K562 (cell line): ENCODE results near the gene NOP14. TPM values are rescaled to one million over a fixed set of nuclear protein-coding genes. Genes with fewer than 3 reads are reported as not detected.

Experiments
- BRD4 ChIP-seq: fragments of 200-600 bp; sonication (generic); IDR thresholded peaks from 2 replicates; pipeline ENCODE4 v1.6.1; 2017; ENCODE audit warnings: inconsistent platforms
- FOXA1 ChIP-seq: fragments of 450-650 bp; IDR thresholded peaks from 2 replicates; pipeline ENCODE4 v1.6.1; 2016; ENCODE audit warnings: mild to moderate bottlenecking, borderline replicate concordance
- HNRNPLL ChIP-seq: fragments of 200-400 bp; formaldehyde crosslinking; IDR thresholded peaks from 2 replicates; pipeline ENCODE4 v1.6.1; 2017; ENCODE audit warnings: low read length, low read depth, mild to moderate bottlenecking; ENCODE audit not compliant: poor library complexity, severe bottlenecking
- MCM3 ChIP-seq: fragments of 450-650 bp; IDR thresholded peaks from 2 replicates; pipeline ENCODE4 v1.6.1; 2016
- NR3C1 ChIP-seq: sonication (generic); formaldehyde crosslinking; IDR thresholded peaks from 2 replicates; pipeline ENCODE4 v1.8.1; 2022; ENCODE audit warnings: missing genetic modification reagents
- PTRF ChIP-seq: fragments of 450-650 bp; IDR thresholded peaks from 2 replicates; pipeline ENCODE4 v1.6.1; 2016; ENCODE audit warnings: mild to moderate bottlenecking, missing genetic modification characterization, missing compliant biosample characterization
- PTTG1 ChIP-seq: fragments of 450-650 bp; IDR thresholded peaks from 2 replicates; pipeline ENCODE4 v1.6.1; 2016; ENCODE audit warnings: low read depth, mild to moderate bottlenecking, missing genetic modification characterization, missing compliant biosample characterization
- ZNF184 ChIP-seq: sonication (generic); formaldehyde crosslinking; IDR thresholded peaks from 2 replicates; pipeline ENCODE4 v1.5.0; 2020; ENCODE audit warnings: missing genetic modification reagents
- ZNF24 ChIP-seq: fragments of 450-650 bp; IDR thresholded peaks from 2 replicates; pipeline ENCODE4 v1.6.1; 2016
- ZNF696 ChIP-seq: fragments of 250-450 bp; sonication (Bioruptor Pico); conservative IDR thresholded peaks from 2 replicates; pipeline ENCODE4 v1.4.0; 2020; ENCODE audit warnings: mild to moderate bottlenecking, moderate library complexity
- polyA plus RNA-seq, 8 experiments: library from polyadenylated mRNA; depleted of rRNA in 4 of 8; stranded (reverse) in 5 of 8; unstranded in 3 of 8; fragments of >200 nt; fragmentation: Nextera tagmentation in 2 of 8; fragmentation: Illumina TruSeq in 1 of 8; extraction: Ambion mirVana in 2 of 8; extraction: Trizol in 1 of 8; gene quantifications; 2 replicates each; pipeline versions ENCODE4 v1.2.1 to v1.2.3, GENCODE V29; 2011 to 2014; ENCODE audit warnings: inconsistent platforms in 1 of 8, missing spikeins in 1 of 8
- total RNA-seq, 7 experiments: library from RNA; depleted of rRNA in 6 of 7; stranded (reverse); fragments of >200 nt in 6 of 7; fragmentation: Illumina TruSeq in 2 of 7; extraction: Trizol in 2 of 7; gene quantifications; 2 replicates each; pipeline versions ENCODE4 v1.2.1 to v1.2.3, GENCODE V29; 2011 to 2021; ENCODE audit warnings: low replicate concordance in 1 of 7
- TF ChIP-seq, protein P1 (sequence below): fragments of 200-600 bp; sonication (generic); IDR thresholded peaks from one replicate; pipeline ENCODE4 v1.6.1; 2012; ENCODE audit warnings: mild to moderate bottlenecking, low read depth, low read length, inconsistent platforms
- TF ChIP-seq, protein P2 (sequence below): fragments of 450-650 bp; IDR thresholded peaks from 2 replicates; pipeline ENCODE4 v1.6.1; 2018; ENCODE audit warnings: mild to moderate bottlenecking, low read depth; ENCODE audit not compliant: partially characterized antibody

NOP14 gene
- total and polyA plus RNA-seq, 9 of the 15 experiments (the other 6 are each of a cell fraction or from before 2014, with no cell fraction given), result 12.7 to 76.0 (median 50.9) TPM

DNA sequence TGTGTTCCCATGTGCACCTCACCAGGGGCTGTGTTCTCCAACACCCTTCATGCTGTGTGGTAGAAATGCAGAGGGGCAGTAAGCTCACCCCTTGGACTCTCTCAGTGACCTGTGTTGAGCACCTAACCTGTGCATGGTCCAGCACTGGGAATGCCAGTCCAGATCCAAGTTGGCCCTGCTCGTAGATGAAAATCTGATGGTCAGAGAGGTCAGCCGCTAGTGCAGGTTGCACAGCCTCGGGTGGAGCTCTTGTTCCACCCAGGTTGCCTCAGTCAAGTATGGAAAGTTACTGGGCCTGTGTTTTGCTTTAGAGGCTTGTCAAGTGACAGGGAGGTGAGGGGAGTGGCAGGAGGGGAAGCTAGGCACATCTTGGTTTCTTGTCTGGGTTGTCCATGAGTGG is 51.3 kb downstream of the NOP14 start (continued):
- TF ChIP-seq, protein P1, sequence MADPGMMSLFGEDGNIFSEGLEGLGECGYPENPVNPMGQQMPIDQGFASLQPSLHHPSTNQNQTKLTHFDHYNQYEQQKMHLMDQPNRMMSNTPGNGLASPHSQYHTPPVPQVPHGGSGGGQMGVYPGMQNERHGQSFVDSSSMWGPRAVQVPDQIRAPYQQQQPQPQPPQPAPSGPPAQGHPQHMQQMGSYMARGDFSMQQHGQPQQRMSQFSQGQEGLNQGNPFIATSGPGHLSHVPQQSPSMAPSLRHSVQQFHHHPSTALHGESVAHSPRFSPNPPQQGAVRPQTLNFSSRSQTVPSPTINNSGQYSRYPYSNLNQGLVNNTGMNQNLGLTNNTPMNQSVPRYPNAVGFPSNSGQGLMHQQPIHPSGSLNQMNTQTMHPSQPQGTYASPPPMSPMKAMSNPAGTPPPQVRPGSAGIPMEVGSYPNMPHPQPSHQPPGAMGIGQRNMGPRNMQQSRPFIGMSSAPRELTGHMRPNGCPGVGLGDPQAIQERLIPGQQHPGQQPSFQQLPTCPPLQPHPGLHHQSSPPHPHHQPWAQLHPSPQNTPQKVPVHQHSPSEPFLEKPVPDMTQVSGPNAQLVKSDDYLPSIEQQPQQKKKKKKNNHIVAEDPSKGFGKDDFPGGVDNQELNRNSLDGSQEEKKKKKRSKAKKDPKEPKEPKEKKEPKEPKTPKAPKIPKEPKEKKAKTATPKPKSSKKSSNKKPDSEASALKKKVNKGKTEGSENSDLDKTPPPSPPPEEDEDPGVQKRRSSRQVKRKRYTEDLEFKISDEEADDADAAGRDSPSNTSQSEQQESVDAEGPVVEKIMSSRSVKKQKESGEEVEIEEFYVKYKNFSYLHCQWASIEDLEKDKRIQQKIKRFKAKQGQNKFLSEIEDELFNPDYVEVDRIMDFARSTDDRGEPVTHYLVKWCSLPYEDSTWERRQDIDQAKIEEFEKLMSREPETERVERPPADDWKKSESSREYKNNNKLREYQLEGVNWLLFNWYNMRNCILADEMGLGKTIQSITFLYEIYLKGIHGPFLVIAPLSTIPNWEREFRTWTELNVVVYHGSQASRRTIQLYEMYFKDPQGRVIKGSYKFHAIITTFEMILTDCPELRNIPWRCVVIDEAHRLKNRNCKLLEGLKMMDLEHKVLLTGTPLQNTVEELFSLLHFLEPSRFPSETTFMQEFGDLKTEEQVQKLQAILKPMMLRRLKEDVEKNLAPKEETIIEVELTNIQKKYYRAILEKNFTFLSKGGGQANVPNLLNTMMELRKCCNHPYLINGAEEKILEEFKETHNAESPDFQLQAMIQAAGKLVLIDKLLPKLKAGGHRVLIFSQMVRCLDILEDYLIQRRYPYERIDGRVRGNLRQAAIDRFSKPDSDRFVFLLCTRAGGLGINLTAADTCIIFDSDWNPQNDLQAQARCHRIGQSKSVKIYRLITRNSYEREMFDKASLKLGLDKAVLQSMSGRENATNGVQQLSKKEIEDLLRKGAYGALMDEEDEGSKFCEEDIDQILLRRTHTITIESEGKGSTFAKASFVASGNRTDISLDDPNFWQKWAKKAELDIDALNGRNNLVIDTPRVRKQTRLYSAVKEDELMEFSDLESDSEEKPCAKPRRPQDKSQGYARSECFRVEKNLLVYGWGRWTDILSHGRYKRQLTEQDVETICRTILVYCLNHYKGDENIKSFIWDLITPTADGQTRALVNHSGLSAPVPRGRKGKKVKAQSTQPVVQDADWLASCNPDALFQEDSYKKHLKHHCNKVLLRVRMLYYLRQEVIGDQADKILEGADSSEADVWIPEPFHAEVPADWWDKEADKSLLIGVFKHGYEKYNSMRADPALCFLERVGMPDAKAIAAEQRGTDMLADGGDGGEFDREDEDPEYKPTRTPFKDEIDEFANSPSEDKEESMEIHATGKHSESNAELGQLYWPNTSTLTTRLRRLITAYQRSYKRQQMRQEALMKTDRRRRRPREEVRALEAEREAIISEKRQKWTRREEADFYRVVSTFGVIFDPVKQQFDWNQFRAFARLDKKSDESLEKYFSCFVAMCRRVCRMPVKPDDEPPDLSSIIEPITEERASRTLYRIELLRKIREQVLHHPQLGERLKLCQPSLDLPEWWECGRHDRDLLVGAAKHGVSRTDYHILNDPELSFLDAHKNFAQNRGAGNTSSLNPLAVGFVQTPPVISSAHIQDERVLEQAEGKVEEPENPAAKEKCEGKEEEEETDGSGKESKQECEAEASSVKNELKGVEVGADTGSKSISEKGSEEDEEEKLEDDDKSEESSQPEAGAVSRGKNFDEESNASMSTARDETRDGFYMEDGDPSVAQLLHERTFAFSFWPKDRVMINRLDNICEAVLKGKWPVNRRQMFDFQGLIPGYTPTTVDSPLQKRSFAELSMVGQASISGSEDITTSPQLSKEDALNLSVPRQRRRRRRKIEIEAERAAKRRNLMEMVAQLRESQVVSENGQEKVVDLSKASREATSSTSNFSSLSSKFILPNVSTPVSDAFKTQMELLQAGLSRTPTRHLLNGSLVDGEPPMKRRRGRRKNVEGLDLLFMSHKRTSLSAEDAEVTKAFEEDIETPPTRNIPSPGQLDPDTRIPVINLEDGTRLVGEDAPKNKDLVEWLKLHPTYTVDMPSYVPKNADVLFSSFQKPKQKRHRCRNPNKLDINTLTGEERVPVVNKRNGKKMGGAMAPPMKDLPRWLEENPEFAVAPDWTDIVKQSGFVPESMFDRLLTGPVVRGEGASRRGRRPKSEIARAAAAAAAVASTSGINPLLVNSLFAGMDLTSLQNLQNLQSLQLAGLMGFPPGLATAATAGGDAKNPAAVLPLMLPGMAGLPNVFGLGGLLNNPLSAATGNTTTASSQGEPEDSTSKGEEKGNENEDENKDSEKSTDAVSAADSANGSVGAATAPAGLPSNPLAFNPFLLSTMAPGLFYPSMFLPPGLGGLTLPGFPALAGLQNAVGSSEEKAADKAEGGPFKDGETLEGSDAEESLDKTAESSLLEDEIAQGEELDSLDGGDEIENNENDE, result no peak
- TF ChIP-seq MCM3 (no peak), FOXA1 (no peak), PTRF (no peak), ZNF24 (no peak), BRD4 (no peak), HNRNPLL (no peak), ZNF184 (CRISPR knock-in tag) (no peak), PTTG1 (tag) (no peak), ZNF696 (CRISPR knock-in tag) (no peak), NR3C1 (CRISPR knock-in tag) (no peak)
- TF ChIP-seq, protein P2, sequence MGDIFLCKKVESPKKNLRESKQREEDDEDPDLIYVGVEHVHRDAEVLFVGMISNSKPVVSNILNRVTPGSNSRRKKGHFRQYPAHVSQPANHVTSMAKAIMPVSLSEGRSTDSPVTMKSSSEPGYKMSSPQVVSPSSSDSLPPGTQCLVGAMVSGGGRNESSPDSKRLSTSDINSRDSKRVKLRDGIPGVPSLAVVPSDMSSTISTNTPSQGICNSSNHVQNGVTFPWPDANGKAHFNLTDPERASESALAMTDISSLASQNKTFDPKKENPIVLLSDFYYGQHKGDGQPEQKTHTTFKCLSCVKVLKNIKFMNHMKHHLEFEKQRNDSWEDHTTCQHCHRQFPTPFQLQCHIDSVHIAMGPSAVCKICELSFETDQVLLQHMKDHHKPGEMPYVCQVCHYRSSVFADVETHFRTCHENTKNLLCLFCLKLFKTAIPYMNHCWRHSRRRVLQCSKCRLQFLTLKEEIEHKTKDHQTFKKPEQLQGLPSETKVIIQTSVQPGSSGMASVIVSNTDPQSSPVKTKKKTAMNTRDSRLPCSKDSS, result no peak
